Suprapubic skin (tissue), 4 donors: ENCODE measurements around the gene PCBD2. TPM values are rescaled to one million over a fixed set of nuclear protein-coding genes. Genes with fewer than 3 reads are reported as not detected.

ENCODE experiments used
- DNase-seq, 2 donors: peaks; one replicate each; pipeline ENCODE4 v3.0.0-alpha.2; 2019; ENCODE audit warnings: low spot score in 2 of 2
- H3K27ac ChIP-seq: fragments of 200-600 bp; sonication (generic); one replicate; pipeline ENCODE4 v1.5.1; 2019
- H3K27me3 ChIP-seq: fragments of 200-600 bp; sonication (generic); one replicate; pipeline ENCODE4 v1.5.1; 2019
- H3K36me3 ChIP-seq: fragments of 200-600 bp; sonication (generic); one replicate; pipeline ENCODE4 v1.5.1; 2019
- H3K4me1 ChIP-seq: fragments of 200-600 bp; sonication (generic); one replicate; pipeline ENCODE4 v1.5.1; 2019
- H3K4me3 ChIP-seq: fragments of 200-600 bp; sonication (generic); one replicate; pipeline ENCODE4 v1.5.1; 2019; ENCODE audit warnings: mild to moderate bottlenecking
- H3K9me3 ChIP-seq: fragments of 200-600 bp; sonication (generic); one replicate; pipeline ENCODE4 v1.5.1; 2019
- CTCF ChIP-seq, 2 donors: fragments of 200-600 bp in 1 of 2; fragments of 450-650 bp in 1 of 2; sonication (generic) in 1 of 2; IDR thresholded peaks; one replicate each; pipeline ENCODE4 v1.5.1; 2016 to 2019; ENCODE audit warnings: antibody characterized with exemption in 2 of 2, mild to moderate bottlenecking in 1 of 2, moderate library complexity in 1 of 2
- EP300 ChIP-seq: sonication (generic); formaldehyde crosslinking; IDR thresholded peaks from one replicate; pipeline ENCODE4 v1.6.1; 2017; ENCODE audit warnings: antibody characterized with exemption
- POLR2A ChIP-seq, 2 donors: fragments of 450-650 bp; IDR thresholded peaks; one replicate each; pipeline ENCODE4 v1.6.1; 2017; ENCODE audit warnings: antibody characterized with exemption in 2 of 2, mild to moderate bottlenecking in 2 of 2, moderate library complexity in 2 of 2
- POLR2AphosphoS5 ChIP-seq, 3 donors: sonication (generic); formaldehyde crosslinking; IDR thresholded peaks; one replicate each; pipeline ENCODE4 v1.6.1; 2017; ENCODE audit warnings: antibody characterized with exemption in 3 of 3
- WGBS: methylation state at CpG from one replicate; pipeline ENCODE4 v1.1.5; 2018; 5-methylcytosine and 5-hydroxymethylcytosine counted together
- total RNA-seq, 4 donors: library from RNA; depleted of rRNA; stranded (reverse); fragments of >200 nt; gene quantifications; one replicate each; pipeline ENCODE4 v1.1.0, GENCODE V29; 2016

The PCBD2 gene
- total RNA-seq, 4 donors from 2014 or later = 8.2 to 13.4 (median 9.1) TPM

- no peak for DNase-seq
- Histone ChIP-seq H3K9me3 (no peaks in the 10 kb centered on the region), H3K4me3 (no peak overlapping the region), H3K27ac (no peak overlapping the region), H3K36me3 (no peaks in the 10 kb centered on the region), H3K4me1 (peaks cover 8% of the 10 kb centered on the region), H3K27me3 (no peaks in the 10 kb centered on the region)
- WGBS = 83% methylated on average over 3 of the region's 3 CpGs
- TF ChIP-seq POLR2A (IDR thresholded peaks at IDR 0.05) (no peak), EP300 (no peak), CTCF (IDR thresholded peaks at IDR 0.05) (no peak), POLR2AphosphoS5 (IDR thresholded peaks at IDR 0.05) (no peak)
Measured at GRCh38 chr5:135010502-135011354, 105.8 kb downstream of the PCBD2 start.

- Histone ChIP-seq H3K27me3 (no peaks in the 10 kb centered on the region), H3K36me3 (no peaks in the 10 kb centered on the region), H3K4me1 (peaks cover 8% of the 10 kb centered on the region), H3K27ac (no peak overlapping the region), H3K4me3 (no peak overlapping the region), H3K9me3 (no peaks in the 10 kb centered on the region)
- TF ChIP-seq POLR2AphosphoS5 (IDR thresholded peaks at IDR 0.05) (no peak), EP300 (no peak)
- WGBS = 96% methylated on average over 4 of the region's 4 CpGs
- peak in 1 of 2 donors; percentile 62 for DNase-seq
Measured at GRCh38 chr5:135011355-135012032, 106.6 kb downstream of the PCBD2 start.

- DNase-seq = no peak
Measured at GRCh38 chr5:135012033-135012588, 107.2 kb downstream of the PCBD2 start.

More at GRCh38 chr5:135012033-135012588, 107.2 kb downstream of the PCBD2 start:
- TF ChIP-seq EP300 (no peak), POLR2A (IDR thresholded peaks at IDR 0.05) (no peak), POLR2AphosphoS5 (IDR thresholded peaks at IDR 0.05) (no peak), CTCF (IDR thresholded peaks at IDR 0.05) (no peak)
- Histone ChIP-seq H3K36me3 (no peaks in the 10 kb centered on the region), H3K4me3 (no peak overlapping the region), H3K27ac (no peak overlapping the region), H3K9me3 (no peaks in the 10 kb centered on the region), H3K4me1 (peaks cover 8% of the 10 kb centered on the region), H3K27me3 (no peaks in the 10 kb centered on the region)
- WGBS = 60% methylated on average over 1 of the region's 2 CpGs

Other genes with a start within 250 kb of the PCBD2 start
- gene CAMLG, start 166.6 kb upstream of the PCBD2 start, total RNA-seq = 10 to 100 TPM; 24.1 to 27.6 (median 25.9) TPM
- gene DDX46, start 146.4 kb upstream of the PCBD2 start, total RNA-seq = 10 to 100 TPM; 21.8 to 68.5 (median 33.1) TPM
- gene C5orf24, start 59.2 kb upstream of the PCBD2 start, total RNA-seq = 10 to 100 TPM; 32.2 to 47.3 (median 38.0) TPM
- gene TXNDC15, start 30.8 kb upstream of the PCBD2 start, total RNA-seq = 10 to 100 TPM; 31.9 to 74.4 (median 37.8) TPM
- gene CATSPER3, start 62.8 kb downstream of the PCBD2 start, total RNA-seq = under 1 TPM in 1 of 4 donors, not detected in 3; 0.34 TPM
- gene PITX1, start 129.1 kb downstream of the PCBD2 start, total RNA-seq = 1 to 10 TPM in 3 of 4 donors, under 1 TPM in 1; 0.64 to 2.4 (median 1.4) TPM